Esophagus squamous epithelium (tissue), 5 donors: ENCODE results near the gene MTAP. TPM values are rescaled to one million over a fixed set of nuclear protein-coding genes. Genes with fewer than 3 reads are reported as not detected.

ENCODE experiments used
- DNase-seq: peaks from one replicate; lab custom pipeline; 2025; lab: John Stamatoyannopoulos, UW
- H3K27ac ChIP-seq, 4 donors: fragments of 200-600 bp; sonication (generic); one replicate each; pipeline ENCODE4 v1.5.1; 2016 to 2019; ENCODE audit warnings: mild to moderate bottlenecking in 1 of 4
- H3K27me3 ChIP-seq, 4 donors: fragments of 200-600 bp; sonication (generic); 1 replicate in 3 of 4; 2 replicates in 1 of 4; pipeline versions ENCODE4 v1.5.1 to v1.6.0; 2017 to 2021; ENCODE audit warnings: antibody characterized with exemption in 1 of 4
- H3K36me3 ChIP-seq, 3 donors: fragments of 200-600 bp; sonication (generic); one replicate each; pipeline ENCODE4 v1.5.1; 2016 to 2019
- H3K4me1 ChIP-seq, 3 donors: fragments of 200-600 bp; sonication (generic); one replicate each; pipeline ENCODE4 v1.5.1; 2017 to 2019
- H3K4me3 ChIP-seq, 4 donors: fragments of 200-600 bp; sonication (generic); 1 replicate in 3 of 4; 2 replicates in 1 of 4; pipeline ENCODE4 v1.5.1; 2016 to 2019; ENCODE audit warnings: mild to moderate bottlenecking in 2 of 4, moderate library complexity in 1 of 4
- H3K9me3 ChIP-seq, 3 donors: fragments of 200-600 bp; sonication (generic); one replicate each; pipeline ENCODE4 v1.5.1; 2016 to 2019
- POLR2A ChIP-seq, 4 donors: fragments of 450-650 bp; IDR thresholded peaks; one replicate each; pipeline ENCODE4 v1.6.1; 2017; ENCODE audit warnings: antibody characterized with exemption in 4 of 4, mild to moderate bottlenecking in 4 of 4, moderate library complexity in 3 of 4
- WGBS, 2 donors: methylation state at CpG; one replicate each; pipeline ENCODE4 v1.1.5; 2018; 5-methylcytosine and 5-hydroxymethylcytosine counted together
- intact Hi-C: fragments of 100-400 bp; cut with DNase I; formaldehyde crosslinking; loops from one replicate; pipeline ENCODE4 v1.15.0; 2022
- total RNA-seq, 4 donors: library from RNA; depleted of rRNA; stranded (reverse); fragments of >200 nt; gene quantifications; one replicate each; pipeline ENCODE4 v1.1.0, GENCODE V29; 2016
- TF ChIP-seq, protein P1 (sequence below), 6 experiments: fragments of 450-650 bp in 4 of 6; fragments of 200-600 bp in 2 of 6; sonication (generic) in 2 of 6; IDR thresholded peaks; one replicate each; pipeline ENCODE4 v1.5.1; 2016 to 2019; ENCODE audit warnings: antibody characterized with exemption in 6 of 6, mild to moderate bottlenecking in 4 of 6, moderate library complexity in 4 of 6
- donor health status: DM: yes; HTN: yes; CAD: no.

The MTAP gene
- total RNA-seq, 4 donors from 2014 or later = 16.1 to 37.4 (median 27.6) TPM

DNA sequence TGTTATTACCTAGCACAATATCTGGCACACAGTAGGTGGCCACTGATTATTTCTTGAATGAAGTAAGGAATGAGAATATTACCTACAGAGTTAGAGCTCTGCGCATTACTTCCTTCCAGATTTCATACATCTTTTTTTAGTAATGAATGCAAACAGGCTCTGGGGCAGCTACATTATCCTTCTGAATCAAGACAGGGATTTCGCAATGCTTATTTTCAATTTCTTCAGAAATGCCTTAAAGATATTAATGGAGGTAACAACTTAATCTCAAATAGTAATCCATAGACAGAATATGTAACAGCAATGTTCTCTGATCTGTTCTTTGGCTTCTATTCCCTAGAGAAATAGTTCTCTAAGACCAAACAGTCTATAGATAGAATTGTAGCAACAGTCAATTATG, 159.1 kb downstream of the MTAP start:
- DNase-seq = no peak
- no peak overlapping the region for H3K4me3 ChIP-seq
- intact Hi-C loops = no loop called here
- H3K27me3 ChIP-seq = peaks cover 0 to 63% (median 17%) of the 10 kb centered on the region in 4 donors
- H3K4me1 ChIP-seq = peaks cover 12 to 18% (median 14%) of the 10 kb centered on the region in 3 donors
- no peaks in the 10 kb centered on the region for H3K36me3 ChIP-seq
- TF ChIP-seq POLR2A (IDR thresholded peaks at IDR 0.05) = no peak
- TF ChIP-seq, protein P1, sequence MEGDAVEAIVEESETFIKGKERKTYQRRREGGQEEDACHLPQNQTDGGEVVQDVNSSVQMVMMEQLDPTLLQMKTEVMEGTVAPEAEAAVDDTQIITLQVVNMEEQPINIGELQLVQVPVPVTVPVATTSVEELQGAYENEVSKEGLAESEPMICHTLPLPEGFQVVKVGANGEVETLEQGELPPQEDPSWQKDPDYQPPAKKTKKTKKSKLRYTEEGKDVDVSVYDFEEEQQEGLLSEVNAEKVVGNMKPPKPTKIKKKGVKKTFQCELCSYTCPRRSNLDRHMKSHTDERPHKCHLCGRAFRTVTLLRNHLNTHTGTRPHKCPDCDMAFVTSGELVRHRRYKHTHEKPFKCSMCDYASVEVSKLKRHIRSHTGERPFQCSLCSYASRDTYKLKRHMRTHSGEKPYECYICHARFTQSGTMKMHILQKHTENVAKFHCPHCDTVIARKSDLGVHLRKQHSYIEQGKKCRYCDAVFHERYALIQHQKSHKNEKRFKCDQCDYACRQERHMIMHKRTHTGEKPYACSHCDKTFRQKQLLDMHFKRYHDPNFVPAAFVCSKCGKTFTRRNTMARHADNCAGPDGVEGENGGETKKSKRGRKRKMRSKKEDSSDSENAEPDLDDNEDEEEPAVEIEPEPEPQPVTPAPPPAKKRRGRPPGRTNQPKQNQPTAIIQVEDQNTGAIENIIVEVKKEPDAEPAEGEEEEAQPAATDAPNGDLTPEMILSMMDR (IDR thresholded peaks at IDR 0.05) = no peak
- H3K9me3 ChIP-seq = peaks cover 0 to 3% (median 0%) of the 10 kb centered on the region in 3 donors
- no peak overlapping the region for H3K27ac ChIP-seq
- WGBS, 2 donors = 79 to 87% methylated on average over 2 of the region's 2 CpGs

DNA sequence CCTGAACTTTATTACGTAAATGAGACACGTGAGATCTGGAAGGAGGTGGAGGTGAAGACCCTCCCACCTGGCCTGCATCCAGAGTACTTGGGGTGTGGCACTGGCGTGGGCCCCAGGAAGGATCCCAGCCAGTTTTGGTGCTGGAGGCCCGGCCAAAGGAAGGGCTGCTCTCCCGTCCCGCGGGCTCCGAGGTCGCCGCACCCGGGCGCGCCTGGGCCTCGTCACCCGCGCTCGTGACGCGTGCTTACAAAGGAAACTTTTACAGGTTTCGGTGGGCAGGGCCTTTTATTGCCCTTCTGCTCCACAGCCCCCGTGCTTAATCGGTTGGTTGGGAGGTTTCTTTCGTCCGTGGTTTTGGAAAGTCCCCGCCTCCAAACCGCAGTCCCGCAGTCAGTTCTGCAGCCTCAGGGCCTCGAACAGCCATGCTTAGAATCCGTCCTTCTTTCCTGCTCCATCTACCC, 162.5 kb downstream of the MTAP start:
- WGBS, 2 donors = 0 to 2% methylated on average over 11 to 27 of the region's 29 CpGs
- intact Hi-C loops = no loop called here
- Histone ChIP-seq H3K9me3 (peaks cover 0 to 3% (median 0%) of the 10 kb centered on the region in 3 donors), H3K4me1 (peaks cover 14 to 34% (median 16%) of the 10 kb centered on the region in 3 donors), H3K4me3 (peak overlapping the region; percentile 14 to 58 (median 42)), H3K36me3 (no peaks in the 10 kb centered on the region), H3K27me3 (peaks cover 16 to 90% (median 46%) of the 10 kb centered on the region in 4 donors), H3K27ac (peak overlapping the region in 2 of 4 donors; percentile 47 to 63)
- no peak for DNase-seq
- TF ChIP-seq, protein P1 (IDR thresholded peaks at IDR 0.05) = no peak
- no peak for TF ChIP-seq POLR2A (IDR thresholded peaks at IDR 0.05)

DNA sequence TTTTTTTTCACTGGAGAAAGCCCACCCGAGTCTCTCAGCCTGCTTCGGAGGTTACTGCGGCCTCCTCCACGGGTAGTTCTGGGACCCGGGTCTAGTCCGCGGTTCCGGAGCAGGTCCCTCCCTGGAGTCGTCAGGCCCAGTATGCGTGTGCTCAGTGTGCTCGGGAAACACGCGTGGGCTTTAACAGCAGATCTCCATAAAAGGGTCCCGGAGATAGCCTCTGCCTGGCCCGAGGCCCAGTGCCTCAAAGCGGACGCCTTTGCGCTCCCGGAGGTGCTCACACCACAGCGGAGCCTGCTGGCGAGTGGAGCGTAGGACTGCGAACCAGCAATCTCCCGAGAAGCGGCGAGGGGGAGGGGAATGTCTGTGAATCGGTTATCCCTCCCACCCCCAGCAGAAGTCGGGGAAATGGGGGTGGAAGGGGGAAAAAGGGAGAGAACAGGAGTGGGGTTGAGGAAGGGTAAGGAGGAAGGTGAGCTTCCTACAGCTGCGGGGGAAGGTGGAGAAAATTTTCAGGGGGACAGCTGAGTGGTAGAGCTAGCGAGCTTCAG, 163.0 kb downstream of the MTAP start:
- Histone ChIP-seq H3K9me3 (peaks cover 0 to 3% (median 0%) of the 10 kb centered on the region in 3 donors), H3K27ac (peak overlapping the region in 2 of 4 donors; percentile 47 to 63), H3K36me3 (no peaks in the 10 kb centered on the region), H3K27me3 (peaks cover 16 to 95% (median 51%) of the 10 kb centered on the region in 4 donors), H3K4me1 (peaks cover 14 to 39% (median 16%) of the 10 kb centered on the region in 3 donors), H3K4me3 (peak overlapping the region; percentile 14 to 58 (median 42))
- TF ChIP-seq, protein P1 (IDR thresholded peaks at IDR 0.05) = peak in 5 of 6 experiments; percentile 18 to 65 (median 34)
- TF ChIP-seq POLR2A (IDR thresholded peaks at IDR 0.05) = peak in 1 of 4 donors; percentile 9
- WGBS, 2 donors = 5 to 7% methylated on average over 8 to 13 of the region's 30 CpGs
- no peak for DNase-seq
- intact Hi-C loops = no loop called here

DNA sequence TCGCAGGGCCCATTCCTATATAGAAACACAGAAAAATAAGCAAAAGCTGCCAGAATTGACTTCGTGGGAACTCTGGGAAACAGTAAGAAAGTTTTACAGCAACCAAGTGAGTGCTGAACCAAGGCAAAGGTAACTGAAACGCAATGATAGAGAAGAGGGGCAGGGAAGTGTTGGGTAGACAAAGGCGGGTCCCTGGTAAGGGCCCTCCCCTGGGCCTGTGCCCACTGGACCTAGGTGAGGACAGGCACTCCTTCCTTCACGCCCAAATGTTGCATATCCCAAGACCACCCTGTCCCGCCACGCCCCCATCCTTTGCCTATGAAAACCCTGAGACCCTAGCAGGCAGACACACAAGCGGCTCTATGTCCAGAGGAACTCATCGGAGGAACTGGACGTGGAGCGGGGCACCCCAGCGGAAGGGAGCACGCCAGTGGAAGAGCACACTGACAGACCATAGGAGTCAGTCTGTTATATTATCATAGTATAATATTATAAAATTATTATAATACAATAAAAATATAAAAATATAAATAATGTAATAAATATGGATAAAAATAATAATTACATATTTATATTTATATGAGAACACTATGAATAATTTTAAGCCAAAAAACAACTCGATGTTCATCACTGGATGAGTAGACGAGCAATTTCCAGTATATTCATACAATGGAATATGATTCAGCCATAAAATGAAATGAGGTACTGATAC, 163.9 kb downstream of the MTAP start:
- H3K27ac ChIP-seq = no peak overlapping the region
- intact Hi-C loops = no loop called here
- no peak for TF ChIP-seq POLR2A (IDR thresholded peaks at IDR 0.05)
- TF ChIP-seq, protein P1 (IDR thresholded peaks at IDR 0.05) = no peak
- no peaks in the 10 kb centered on the region for H3K36me3 ChIP-seq
- 31 to 37% methylated on average over 15 of the region's 15 CpGs for WGBS, 2 donors
- H3K4me1 ChIP-seq = peaks cover 14 to 47% (median 21%) of the 10 kb centered on the region in 3 donors
- DNase-seq = no peak
- H3K27me3 ChIP-seq = peaks cover 16 to 100% (median 59%) of the 10 kb centered on the region in 4 donors
- peak overlapping the region in 1 of 4 donors; percentile 58 for H3K4me3 ChIP-seq
- peaks cover 0 to 3% (median 0%) of the 10 kb centered on the region in 3 donors for H3K9me3 ChIP-seq

DNA sequence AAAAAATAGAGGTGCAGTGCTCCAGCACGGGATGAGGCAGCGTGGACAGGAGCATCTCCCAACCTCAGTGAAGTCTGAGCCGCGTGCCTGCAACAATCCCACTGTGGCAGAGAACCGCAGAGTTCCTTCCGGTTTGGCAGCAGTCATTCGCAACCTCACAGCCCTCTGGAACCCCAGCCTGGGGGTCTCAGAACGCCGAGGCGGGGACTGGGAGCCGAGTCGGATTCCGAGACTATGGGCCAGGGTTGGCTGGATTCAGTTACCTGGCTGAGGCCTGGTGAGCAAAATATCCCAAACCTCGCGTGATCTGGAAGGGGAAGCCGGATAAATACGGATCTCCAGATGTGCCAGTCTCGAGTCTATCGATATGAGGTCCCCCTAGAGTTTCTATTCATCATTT, 164.7 kb downstream of the MTAP start:
- H3K9me3 ChIP-seq = peaks cover 0 to 3% (median 0%) of the 10 kb centered on the region in 3 donors
- peaks cover 14 to 47% (median 21%) of the 10 kb centered on the region in 3 donors for H3K4me1 ChIP-seq
- TF ChIP-seq, protein P1 (IDR thresholded peaks at IDR 0.05) = no peak
- TF ChIP-seq POLR2A (IDR thresholded peaks at IDR 0.05) = no peak
- H3K4me3 ChIP-seq = no peak overlapping the region
- 13 to 19% methylated on average over 11 to 17 of the region's 19 CpGs for WGBS, 2 donors
- H3K27ac ChIP-seq = no peak overlapping the region
- H3K36me3 ChIP-seq = no peaks in the 10 kb centered on the region
- DNase-seq = no peak
- peaks cover 16 to 100% (median 65%) of the 10 kb centered on the region in 4 donors for H3K27me3 ChIP-seq
- intact Hi-C loops = no loop called here
